OCI-M2 (cell line): Measurements from ENCODE around the gene SINHCAF.

Experiments used
- DNase-seq: peaks from one replicate; lab custom pipeline; 2025; ENCODE audit not compliant: unreplicated experiment; lab: John Stamatoyannopoulos, UW

Gene SINHCAF

DNA sequence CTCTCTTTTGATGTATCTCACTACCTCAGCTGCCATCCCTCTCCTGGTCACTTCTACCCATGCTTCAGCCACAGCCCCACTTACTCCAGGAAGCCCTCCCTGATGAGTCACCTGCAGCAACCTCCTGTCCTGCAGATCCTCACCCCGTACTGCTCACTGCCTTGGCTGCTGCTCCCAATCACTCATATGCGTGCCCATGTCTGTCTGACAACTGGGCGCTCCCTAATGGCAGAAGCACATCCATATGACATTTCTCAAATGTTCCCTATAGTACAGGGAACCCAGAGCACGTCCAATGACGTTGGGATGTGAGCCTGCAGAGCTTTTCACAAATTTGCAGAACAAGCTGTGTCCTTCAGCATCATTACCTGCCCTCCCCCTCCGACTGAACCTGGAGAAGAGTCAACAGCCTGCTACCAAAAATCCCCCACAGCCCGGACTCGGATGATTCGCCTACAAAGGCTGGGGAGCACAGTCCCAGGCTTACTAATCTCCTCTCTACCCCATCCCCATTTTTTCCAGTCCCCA lies 90.0 kb downstream of the SINHCAF start:
- no peak for DNase-seq

DNA sequence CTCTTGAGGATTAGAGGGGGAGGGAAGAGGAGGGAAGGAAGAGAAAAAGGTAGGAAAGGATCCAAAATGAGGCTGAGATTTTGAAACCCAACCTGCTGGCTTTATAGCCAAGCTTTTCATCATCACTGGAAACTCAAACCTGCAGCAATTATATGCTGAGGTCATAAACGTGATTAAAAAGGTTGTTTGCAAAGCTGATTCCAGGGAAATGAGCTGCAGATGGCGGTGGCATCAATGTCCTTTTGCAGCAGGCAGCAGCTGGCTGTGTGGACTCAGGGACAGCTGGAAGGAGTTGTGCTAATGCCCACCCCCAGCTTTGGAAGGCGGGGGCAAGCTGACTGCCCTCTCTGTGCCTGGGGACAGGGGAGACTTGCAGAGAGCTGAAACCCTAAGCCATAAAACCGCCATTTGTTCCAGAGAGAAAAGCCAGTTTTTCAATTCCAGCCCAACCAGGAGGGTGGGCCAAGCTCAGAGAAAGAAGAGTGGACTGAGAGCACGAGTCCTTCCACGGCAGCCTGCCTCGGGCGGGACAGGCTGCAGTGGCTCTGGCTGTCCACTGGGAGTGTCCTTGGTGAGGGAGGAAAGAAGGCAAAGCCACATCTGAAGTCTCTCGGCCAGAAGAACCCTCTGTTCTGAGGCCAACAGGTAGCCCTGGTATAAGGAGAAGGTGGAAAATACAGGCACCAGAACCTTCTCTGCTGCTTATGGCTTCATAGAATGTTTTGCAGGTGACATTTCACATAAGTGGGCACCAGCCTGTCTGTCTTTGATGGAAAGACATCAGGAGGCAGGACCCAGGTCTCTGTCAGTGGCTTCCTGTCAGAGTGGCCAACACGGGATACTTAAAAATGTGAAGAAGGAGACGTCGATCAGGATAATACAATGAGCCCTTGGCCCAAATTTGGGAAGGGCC lies 90.7 kb downstream of the SINHCAF start:
- no peak for DNase-seq

DNA sequence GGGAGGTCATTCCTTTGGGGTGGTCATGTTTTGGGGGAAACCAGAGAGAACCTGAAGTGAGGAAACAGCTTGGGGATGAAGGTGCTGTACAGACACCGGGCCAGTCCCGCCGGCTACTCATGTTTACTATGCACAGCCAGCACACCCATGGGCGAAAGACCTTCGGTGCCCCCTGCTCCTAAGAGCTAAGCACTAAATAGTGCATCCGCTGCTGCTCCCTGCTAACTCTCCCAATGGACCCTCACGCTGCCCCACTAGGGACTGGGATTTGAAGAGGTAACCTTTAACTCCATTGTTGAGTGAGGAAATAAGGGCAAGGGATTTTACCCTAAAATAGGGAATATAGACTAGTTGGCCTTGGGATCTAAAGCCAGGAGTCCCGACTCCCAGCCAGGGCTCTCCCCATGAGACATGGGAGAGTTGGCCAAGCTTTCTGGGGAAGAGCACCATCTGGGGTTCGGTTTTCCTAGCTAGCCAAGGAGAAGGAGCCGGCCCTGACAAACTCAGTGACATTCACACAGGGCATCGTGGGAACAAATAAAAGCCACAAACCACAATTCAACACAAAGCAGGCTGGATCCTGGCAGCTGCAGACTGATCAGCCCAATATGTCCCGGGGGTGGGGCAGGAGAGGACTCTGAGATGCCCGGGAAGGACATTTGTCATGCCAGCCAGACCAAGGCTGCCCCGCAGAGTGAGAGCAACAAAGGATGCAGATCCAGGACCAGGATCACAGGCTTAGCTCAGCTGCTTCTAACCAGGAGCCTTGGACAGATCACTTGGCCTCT lies 91.7 kb downstream of the SINHCAF start:
- DNase-seq, result no peak

DNA sequence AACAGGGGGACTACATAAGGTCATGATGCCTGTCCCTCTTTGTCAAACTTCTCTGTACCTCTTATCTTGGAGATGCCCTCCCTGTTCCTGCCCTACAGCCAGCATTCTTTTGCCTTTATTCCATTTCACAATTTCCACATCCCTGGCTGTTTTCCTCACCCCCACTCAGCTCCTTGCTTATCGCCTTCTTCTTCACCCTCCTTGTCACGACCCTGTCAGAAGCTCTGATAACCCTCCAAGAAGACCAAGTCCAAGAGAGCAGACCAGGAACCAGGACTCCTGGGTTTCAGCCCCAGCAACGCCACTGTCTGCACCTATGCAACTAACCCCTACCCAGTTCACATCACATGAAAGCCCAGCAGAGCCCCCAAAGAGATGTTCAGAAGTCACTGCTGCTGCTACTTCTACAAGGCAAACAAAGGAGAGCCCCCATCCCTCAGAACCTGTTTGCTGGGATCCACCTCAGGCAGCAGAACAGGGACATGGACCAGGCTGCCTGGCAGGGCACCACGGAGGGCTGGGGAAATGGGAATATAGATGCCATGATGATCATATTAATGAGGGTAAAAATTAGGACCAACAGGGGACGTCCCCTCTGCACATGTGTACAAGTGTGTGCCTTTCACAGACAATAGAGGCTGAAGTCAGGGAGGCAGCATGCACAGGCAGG lies 92.8 kb downstream of the SINHCAF start:
- DNase-seq, result no peak

DNA sequence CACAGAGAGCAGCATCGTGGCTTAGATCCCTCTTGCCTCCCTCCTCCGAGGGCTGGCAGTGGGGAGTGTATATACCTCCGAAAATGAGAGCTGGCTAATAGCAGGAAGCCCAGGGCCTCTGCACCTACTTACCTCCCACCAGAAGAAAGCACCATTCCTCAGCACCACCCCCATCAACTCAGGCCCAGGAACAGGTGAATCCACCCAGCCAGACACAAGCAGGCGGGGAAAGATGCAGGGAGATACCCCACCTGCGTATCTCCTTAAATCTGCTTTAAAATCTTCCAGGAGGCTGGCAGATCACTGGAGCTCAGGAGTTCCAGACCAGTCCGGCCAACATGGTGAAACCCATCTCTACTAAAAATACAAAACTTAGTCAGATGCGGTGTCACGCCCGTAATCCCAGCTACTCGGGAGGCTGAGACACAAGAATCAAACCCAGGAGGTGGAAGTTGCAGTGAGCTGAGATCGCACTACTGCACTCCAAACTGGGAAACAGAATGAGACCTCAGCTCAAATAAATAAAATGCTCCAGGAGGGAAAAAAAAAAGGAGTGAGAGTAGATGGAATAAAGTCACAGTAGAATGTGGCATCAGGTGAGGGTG lies 93.5 kb downstream of the SINHCAF start:
- no peak for DNase-seq

DNA sequence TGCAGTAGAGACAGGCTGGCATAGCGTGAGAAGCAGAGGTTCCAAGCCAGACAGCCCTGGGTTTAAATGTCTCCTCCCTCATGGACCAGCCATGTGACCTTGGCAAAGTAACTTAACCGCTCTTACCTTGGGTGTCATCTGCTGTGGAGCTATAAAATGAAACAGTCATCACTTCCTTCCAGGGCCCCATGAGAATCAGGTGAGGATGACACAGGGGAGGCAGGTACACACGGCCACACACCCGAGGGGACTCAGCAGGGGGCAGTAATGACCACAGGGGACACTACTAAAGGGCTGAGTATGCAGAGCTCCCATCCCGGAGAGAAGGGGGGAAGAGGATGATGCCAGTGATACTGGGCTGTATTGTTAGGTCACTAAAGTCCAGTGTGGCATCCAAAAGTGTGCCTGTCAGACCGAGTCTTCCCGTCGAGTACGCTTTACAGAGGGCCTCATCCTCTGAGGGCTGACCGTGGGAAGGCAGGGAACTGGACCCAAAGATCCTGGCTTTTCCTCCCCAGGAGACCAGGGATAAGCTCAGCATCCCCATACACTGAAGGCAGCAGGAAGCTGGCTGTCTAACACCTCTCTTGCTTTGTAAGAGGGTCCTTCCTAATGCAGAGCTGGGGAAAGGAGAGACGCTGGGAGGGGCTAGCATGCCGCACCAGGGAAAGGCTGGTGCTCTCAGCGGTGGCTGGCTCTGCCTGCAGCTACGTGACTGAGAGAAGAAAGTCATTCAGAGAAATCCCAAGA lies 94.2 kb downstream of the SINHCAF start:
- no peak for DNase-seq
